ENCODE data around the gene FAM89A.

DNA sequence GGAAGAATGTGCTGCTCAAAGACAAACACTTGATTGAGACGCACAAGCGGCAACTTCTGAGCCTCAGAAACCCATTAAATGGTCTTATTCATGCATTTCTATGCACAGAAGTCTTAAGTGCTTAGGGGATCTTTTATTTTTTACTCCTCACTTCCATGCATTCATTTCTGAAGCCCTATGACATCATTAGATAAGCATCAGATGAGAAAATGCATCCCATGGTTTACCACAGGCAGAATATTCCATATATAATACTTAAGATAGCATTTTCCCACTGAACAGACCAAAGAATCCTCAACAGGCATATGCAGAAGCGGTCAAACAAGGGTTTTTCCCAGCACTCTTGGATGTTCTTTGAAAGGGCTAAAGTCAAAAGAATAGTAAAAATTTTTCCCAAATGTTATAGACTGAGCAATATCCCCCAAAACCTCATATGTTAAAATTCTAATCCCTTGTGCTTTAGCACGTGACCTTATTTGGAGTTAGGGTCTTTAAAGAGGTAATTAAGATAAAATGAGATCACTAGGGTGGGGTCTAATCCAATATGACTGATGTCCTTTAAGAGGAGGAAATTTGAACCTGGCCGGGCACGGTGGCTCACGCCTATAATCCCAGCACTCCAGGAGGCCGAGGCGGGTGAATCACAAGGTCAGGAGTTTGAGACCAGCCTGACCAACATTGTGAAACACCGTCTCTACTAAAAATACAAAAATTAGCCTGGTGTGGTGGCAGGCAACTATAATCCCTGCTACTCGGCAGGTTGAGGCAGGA lies 22.6 kb upstream of the FAM89A start:
- no peak for TF ChIP-seq SIN3A (IDR thresholded peaks at IDR 0.05; ENCODE audit: borderline replicate concordance, insufficient read depth, low read length)
- TF ChIP-seq TAF1 (IDR thresholded peaks at IDR 0.05; ENCODE audit: borderline replicate concordance, insufficient read depth, low read length), result no peak

All from PFSK-1 (cell line).